ENCODE data around the gene FAM53B.

FAM53B gene

DNA sequence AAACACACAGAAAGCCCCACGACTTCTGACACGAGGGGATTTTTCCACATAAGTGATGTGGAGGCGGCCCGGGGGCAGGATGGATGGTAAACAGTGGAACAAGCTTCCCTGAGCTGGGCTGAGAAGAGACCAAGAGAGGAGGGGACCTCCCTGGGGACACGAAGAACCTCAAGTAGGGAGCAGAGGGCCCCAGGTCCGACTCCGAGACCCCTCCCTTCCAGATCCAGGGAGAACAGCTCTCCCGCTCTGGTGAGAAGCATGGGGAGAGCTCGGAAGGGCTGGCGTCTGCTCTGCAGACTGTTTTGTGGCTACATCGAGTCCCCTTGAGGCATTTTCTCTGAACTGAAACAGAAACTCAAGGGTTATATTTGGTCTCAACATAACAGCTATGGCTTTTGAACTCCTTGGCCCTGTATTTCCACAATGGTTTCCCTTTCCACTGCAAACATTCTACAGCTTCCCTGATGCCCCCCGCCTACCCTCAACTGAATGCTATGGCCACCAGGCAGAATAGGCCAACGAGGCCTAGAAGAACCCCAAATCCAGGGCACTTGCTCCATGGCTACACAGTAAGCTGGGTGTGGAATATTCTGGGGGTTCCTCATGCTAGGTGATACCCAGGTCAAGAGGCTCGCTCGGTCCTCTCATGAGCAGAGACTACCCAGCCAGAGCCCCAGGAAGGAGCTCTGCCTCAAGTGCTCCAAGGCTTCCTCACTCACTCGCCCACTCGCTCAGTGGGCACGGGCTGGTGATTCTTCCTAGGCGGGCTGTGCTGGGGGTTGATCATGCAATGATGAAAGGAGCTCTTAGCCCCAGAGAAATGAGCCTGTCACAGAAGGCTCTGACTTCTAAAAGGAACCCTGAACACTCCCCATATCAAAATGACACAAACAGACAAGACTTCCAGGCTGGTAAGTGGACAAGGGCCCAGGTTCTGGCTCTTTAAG lies 47.5 kb downstream of the FAM53B start:
- no peak for DNase-seq

DNA sequence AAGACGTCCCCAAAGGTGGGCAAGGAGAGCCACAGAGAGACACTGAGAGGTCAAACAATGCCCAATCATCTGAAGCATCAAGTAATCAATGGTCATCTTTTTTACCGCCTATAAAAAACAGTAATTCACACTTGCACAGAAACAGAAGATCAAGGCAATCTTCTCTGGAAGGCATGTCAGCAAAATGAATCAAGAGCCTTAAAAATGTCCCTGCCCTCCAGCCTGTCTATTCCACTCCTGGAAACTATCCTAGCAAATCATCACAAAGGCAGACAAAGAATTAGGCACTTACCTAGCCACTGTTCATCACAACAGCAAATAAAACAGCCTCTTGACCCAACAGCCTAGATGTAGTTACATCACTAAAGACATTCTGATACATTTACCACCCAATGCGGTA lies 48.9 kb downstream of the FAM53B start:
- DNase-seq = no peak

DNA sequence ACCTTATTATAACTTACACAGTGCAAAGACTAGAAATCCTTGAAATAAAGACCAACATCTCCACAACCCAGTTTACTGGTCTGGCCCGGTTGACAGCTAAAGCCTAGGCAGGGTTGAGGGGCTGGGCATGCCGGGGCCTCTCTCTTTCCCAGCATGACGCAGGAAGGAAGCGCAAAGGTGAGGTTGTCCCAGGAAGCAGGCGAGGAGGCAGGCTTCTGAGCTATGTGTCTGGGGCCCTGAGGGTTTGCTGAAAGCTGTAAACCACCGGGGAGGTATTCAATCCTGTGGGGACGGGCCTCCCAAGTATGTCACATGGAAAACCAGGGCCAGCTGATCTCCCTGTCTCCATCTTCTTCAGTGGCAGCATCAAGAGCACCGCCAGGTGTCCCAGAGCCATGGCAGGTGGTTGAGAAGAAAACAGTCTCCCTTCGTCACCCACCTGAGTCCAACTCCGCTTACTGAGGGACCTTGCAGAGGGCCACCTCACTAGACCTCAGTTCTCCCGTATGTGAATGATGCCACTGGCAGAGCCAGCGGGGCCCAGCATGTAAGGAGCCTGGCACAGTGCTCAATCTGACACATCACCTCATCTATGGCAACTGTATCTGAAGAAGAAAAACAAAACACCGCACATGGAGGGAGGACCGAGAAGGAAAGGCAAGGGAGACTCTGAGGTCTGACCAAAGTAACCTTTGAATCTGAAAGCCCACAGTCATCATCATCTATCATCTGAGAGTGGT lies 49.5 kb downstream of the FAM53B start:
- no peak for DNase-seq

- no peak for DNase-seq
Observed at GRCh38 chr10:124693801-124694416, 50.3 kb downstream of the FAM53B start.

GRCh38 chr10:124693396-124693795 lies 50.8 kb downstream of the FAM53B start:
- DNase-seq = no peak

GRCh38 chr10:124692100-124692446 lies 52.1 kb downstream of the FAM53B start:
- no peak for DNase-seq

GRCh38 chr10:124691421-124692099 lies 52.6 kb downstream of the FAM53B start:
- no peak for DNase-seq

DNA sequence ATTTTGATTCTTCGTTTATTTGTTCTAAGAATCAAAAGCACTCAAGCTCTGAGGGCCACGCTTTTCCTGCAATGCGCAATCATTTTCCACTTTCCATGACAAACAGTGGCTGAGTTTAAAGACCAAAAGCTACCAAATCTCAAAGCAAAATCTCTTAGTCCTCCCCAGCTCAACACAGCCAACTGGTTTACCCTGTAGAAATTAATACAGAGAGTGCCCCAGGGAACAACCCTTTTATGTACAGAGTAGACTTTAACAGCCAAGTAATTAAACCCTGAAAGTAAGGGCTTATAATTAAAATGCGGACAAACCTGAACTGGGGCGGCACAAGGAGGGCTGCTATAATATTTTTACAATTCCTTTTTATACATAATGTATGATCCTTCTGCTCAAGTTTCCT lies 53.2 kb downstream of the FAM53B start:
- no peak for DNase-seq

GRCh38 chr10:124689911-124690498 lies 54.2 kb downstream of the FAM53B start:
- DNase-seq = no peak

DNA sequence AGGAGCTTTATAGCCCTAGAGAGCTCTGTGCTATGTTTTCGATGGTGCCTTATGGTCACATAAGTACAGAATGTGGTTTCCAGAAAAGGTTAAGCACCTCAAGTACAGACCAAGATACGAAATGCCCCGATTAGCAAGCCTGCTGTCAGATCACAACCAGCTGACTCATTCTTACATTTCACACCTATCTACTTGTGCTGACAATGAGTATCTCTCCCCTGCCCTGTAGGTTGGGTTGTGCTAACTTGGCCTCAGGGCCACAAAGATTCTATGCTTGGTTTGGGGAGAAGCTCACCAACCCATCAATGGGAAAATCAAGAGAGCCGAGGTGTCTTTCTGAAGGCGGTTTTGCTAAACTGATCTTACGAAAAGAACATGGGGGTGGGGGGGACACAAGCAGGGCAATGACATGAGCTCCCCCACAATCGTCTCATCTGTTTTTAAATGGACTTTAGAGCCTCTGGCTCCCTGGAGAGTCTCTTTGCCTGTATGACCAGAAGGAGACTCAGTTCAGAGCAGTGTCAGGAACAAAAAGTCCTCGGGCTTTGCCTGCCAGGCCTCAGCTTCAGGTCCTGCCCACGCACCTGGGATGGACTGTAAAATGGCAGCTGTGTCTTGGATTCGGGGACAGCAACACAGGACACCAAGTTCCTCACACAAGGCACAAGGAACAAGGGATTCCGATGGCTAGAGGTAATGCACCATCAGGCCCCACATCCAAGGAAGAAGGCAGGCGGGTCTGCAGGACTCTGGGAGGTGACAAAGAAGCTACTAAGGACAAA lies 55.1 kb downstream of the FAM53B start:
- DNase-seq = peak; percentile 35

DNA sequence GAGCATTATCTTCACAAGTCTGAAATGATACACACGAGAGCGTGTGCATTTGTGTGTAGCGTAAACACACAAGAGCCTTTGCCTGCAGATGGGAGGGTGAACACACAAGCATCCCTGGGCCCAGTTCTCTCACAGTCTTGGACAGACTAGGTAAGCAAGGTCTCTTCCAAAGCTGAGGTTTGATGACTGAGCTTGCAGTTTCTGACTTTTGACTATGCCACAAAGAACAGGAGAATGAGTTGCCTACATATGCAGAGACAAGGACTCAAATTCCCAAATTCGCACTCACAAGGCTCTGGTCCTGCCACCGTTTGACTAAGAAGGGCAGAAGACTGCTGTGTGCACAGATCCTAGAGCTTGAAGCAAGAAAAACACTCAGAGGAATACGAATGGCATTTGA lies 55.8 kb downstream of the FAM53B start:
- no peak for DNase-seq

DNA sequence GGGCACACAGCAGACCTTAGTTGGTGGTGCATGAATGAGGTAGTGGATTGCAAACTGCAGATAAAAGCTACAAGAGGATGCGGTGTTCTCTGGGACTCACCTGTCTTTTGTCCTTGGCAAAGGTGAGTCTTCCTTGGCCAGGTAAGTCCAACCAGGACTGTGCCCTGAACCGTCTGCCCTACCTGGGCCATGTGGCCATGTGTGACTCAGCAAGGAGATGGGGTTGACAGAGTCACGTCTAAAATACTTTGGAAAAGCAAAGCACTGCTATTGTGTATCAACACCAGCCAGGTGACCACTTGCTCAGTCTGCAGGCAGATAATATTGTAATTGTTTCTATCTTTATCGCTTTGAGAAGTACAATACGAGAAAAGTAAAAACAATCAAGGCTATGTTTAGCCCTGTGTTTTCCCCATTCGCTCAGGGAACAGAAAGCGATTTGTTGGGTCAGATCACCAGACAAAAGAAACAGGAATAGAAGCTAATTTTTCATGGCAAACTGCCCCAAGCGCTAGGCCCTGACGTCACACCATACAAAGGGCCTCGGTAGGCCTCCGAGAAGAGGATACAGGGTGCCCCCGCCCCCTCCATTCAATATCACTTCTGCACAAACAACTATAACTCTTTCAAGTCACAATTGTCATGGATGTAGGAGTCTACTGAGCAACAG lies 57.3 kb downstream of the FAM53B start:
- DNase-seq = no peak

DNA sequence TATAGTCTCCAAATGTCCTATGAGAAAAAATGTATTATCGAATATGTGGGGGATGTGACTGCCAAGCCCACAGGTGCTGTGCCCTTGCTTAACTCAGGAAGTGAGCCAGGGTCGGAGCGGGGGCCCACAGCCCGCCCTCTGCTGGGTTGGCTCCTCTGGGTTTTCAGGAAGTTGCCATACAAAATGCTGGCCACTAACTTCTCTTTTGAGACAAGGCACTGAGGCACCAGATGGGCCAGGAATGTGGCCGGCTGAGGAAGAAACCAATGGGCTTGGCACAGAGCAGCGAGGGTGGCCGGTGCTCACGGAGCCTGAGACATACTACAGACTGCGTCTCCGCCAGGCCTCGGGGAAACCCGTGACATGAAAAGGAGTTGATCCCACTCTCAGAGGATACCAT lies 58.9 kb downstream of the FAM53B start:
- no peak for DNase-seq

DNA sequence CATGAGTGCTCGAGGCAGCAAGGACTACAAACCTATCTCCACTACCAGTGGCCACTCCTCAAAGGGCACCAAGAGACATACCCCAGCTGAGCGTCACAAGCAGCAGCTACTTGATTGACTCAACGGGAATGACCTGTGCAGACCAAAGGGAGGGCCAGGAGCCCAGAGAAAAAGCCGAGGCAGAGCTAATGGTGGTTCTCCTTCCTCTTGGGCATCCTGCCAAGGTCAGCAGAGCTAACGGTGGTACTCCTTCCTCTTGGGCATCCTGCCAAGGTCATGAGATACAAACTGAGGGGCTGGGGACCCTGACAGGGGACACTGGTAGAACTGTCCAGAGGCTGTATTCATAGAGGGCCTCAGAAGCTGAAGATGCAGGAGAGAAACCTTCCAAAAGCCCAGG lies 60.4 kb downstream of the FAM53B start:
- DNase-seq = no peak

- DNase-seq = no peak
Observed at GRCh38 chr10:124681626-124682552, 62.3 kb downstream of the FAM53B start.

GRCh38 chr10:124681091-124681490 lies 63.1 kb downstream of the FAM53B start:
- DNase-seq = no peak

DNA sequence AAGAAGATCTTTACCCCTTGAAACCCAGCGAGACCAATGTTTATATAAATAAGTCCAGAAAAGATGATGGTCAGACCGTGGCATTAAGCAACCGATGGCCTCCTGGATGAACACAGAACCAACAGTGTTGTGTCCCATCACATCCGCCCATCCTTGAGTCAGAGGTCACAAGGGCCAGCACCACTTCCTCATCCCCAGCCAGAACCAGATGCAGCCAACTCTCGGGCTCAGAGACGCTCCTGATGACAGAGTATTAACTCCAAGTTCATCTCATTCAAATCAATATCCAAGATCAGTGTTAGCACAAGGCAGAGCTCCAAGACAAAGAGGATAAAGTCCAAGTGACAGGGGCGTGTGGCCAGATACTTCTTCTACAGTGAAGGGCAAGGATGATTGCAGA lies 63.5 kb downstream of the FAM53B start:
- no peak for DNase-seq

- no peak for DNase-seq
Observed at GRCh38 chr10:124679401-124679800, 64.8 kb downstream of the FAM53B start.

- DNase-seq = no peak
Observed at GRCh38 chr10:124678557-124679240, 65.5 kb downstream of the FAM53B start.

Measured in effector CD4-positive, alpha-beta T cell (primary cell).